Mammary epithelial cell (primary cell): ENCODE results near the gene SNX10.

Experiments used
- CTCF ChIP-seq, 2 donors: IDR thresholded peaks in 1 of 2; conservative IDR thresholded peaks in 1 of 2; 2 replicates each; pipeline ENCODE4 v1.5.1; 2011 to 2012; ENCODE audit warnings: inconsistent platforms in 2 of 2, low read length in 2 of 2, mild to moderate bottlenecking in 2 of 2, control low read depth in 1 of 2, low read depth in 1 of 2; ENCODE audit not compliant: insufficient read depth in 1 of 2; ENCODE audit errors: extremely low read depth in 1 of 2
- EZH2 ChIP-seq: IDR thresholded peaks from 2 replicates; pipeline ENCODE4 v1.6.1; 2012; ENCODE audit warnings: low read length, inconsistent platforms, borderline replicate concordance

DNA sequence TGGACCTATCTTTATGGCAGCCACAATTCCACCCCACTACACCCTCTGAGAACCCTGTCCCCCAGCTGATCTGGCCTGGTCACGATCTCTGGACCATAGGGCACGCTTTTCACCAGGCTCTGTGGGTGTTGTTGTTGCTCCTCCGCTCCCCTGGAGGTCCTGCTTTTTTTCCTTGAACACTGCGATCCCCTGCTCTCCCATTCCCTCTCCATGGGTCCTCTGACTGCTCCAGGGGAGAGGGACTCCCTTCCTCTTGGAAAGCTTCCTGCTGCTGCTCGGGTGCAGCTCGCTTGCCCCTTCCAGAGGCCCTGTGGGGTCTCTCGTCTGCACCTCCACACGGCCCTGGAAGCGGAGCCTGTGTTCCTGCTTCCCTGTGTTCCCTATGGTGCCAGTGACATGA, 53.5 kb downstream of the SNX10 start:
- TF ChIP-seq EZH2 (no peak), CTCF (conservative IDR thresholded peaks at IDR 0.05 in 1 of 2, IDR thresholded peaks at IDR 0.05 in 1 of 2; ENCODE audit: extremely low read depth in 1 of 2, insufficient read depth in 1 of 2, low read depth in 1 of 2, low read length in 2 of 2) (no peak)
